Right ventricle myocardium inferior (tissue), 1 donor: ENCODE measurements around the gene FOXD4L3. TPM values are rescaled to one million over a fixed set of nuclear protein-coding genes. Genes with fewer than 3 reads are reported as not detected.
"Not testable (repeated sequence)": the region's sequence is repeated elsewhere in the genome, so short reads cannot be mapped to it uniquely, and the experiment has no call there.

Experiments
- ATAC-seq: fragments of 200-7000 bp; cut with Tn5 transposase; one replicate; pipeline ENCODE4 v1.9.1; 2020; ENCODE audit warnings: mild to moderate bottlenecking, moderate library complexity
- DNase-seq: peaks from one replicate; pipeline ENCODE4 v3.0.0; 2021; ENCODE audit errors: missing footprints
- intact Hi-C: fragments of 100-400 bp; cut with DNase I; formaldehyde crosslinking; loops from one replicate; pipeline ENCODE4 v1.11.0; 2022
- long read RNA-seq: library from polyadenylated mRNA; unstranded; transcript quantifications from one replicate; pipeline ENCODE4 v2.0.0, GENCODE V29; 2021
- total RNA-seq: library from RNA; stranded (reverse); fragmentation: NEBNext Ultra II Directional; extraction: Animal tissue kit (Norgen Biotek cat#: 25700); gene quantifications from one replicate; pipeline ENCODE4 v1.2.1, GENCODE V29; 2021
- donor health status: DM: no; HTN: yes; CAD: no; lungs with severe emphysema.

FOXD4L3 gene
- total RNA-seq, result not detected
- long read RNA-seq, result 0 reads

DNA sequence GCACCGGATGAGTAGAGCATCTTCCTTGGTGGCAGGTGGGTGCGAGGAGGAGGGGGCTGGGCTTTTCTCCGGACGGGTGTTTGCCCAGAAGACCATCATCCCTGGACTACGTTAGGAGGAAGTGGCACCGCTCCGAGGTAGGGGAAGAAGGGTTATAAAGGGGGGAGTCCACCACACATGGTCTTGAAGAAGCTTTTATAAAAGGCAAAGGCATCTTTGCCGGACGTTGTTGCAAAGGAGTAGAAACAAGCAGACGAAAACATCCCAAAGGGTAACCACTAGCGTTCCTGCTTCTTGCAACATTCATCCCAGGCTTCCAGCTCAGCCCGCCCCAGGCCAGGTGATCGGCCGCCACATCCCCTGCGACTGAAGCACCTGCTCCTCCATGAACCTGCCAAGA, at the start of gene FOXD4L3:
FOXD4L3 (plus strand) TSS at position 301 of the 400 bp plus-strand sequence; CDS start at position 386, 85 bp downstream.
- intact Hi-C loops, ATAC-seq, DNase-seq: not testable (repeated sequence)

GRCh38 chr9:68281041-68281440, 21.6 kb upstream of the FOXD4L3 start:
- DNase-seq, intact Hi-C loops, ATAC-seq: not testable (repeated sequence)

DNA sequence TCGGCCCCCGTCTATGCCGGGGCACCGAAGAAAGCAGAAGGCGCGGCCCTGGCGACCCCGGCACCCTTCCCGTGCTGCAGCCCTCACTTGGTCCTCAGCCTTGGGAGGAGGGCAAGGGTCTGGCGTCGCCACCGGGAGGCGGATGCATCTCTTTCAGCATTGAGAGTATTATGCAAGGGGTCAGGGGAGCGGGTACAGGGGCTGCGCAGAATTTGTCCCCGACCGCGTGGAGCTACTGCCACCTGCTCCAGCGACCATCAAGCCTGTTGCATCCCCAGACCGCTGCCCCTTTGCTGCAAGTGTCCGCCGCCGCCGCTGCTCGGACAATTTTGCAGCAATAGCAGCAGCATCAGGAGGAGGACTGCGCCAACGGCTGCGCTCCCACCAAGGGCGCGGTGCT, 1.1 kb downstream of the FOXD4L3 start:
- DNase-seq, ATAC-seq, intact Hi-C loops: not testable (repeated sequence)

DNA sequence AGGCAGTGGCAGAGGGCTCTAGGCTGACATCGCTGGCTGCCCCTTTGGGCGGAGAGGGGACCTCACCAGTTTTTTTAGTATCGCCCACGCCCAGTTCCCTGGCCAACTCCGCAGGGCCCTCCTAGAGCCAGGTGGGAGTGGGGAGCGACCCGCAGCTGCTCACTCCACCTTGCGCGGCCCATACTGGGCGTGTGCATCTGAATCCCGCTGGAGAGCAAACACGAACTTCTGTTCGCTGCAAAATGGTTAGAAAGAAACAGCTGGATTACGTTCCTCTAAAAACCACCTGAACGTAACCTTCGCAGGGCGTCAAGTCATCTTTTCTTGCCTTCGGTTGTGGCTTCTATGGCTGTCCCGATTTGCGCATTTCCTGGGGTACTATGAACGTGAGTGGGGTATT, 1.5 kb downstream of the FOXD4L3 start:
- ATAC-seq, DNase-seq, intact Hi-C loops: not testable (repeated sequence)

- intact Hi-C loops, ATAC-seq, DNase-seq: not testable (repeated sequence)
These were observed 2.1 kb downstream of the FOXD4L3 start for GRCh38 chr9:68304777-68305176.

DNA sequence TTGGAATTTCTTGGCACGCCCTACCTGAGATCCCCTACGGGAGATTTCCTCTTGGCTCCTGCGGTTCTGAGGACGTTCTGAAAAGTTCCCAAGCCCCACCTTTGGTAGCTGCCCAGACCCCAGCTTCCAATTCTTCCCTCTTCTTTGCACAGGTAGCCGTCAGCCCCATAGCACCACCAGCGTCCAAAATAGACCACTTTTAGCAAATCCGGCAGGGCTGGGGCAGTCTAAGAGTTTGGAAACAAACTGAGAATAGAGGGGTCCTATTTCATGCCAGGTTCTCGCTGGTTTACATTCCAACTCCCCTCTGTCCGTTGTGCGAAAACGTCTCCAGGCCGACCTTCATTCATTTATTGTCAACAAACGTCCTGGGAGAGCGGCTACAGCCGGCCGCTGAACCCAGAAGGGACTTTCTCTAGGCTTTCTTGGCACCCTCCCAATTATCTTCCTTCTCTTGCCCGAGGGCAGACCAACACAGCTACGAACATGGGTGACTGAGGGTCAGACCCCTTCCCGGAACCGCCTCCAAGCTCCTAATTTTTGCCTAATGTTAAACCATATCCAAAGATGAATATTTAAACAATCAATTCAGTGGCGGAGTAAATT, 3.1 kb downstream of the FOXD4L3 start:
- intact Hi-C loops, ATAC-seq, DNase-seq: not testable (repeated sequence)

GRCh38 chr9:68306391-68306964, 3.8 kb downstream of the FOXD4L3 start:
- ATAC-seq, DNase-seq, intact Hi-C loops: not testable (repeated sequence)

- DNase-seq, intact Hi-C loops: not testable (repeated sequence)
- ATAC-seq, result peak; percentile 38
These were observed 4.5 kb downstream of the FOXD4L3 start for GRCh38 chr9:68307127-68307526.

GRCh38 chr9:68307654-68308053, 5.0 kb downstream of the FOXD4L3 start:
- intact Hi-C loops, result not testable (repeated sequence)
- ATAC-seq (peak; percentile 49), DNase-seq (peak; percentile 45)

- intact Hi-C loops, DNase-seq, ATAC-seq: not testable (repeated sequence)
These were observed 8.5 kb downstream of the FOXD4L3 start for GRCh38 chr9:68311208-68311607.

- intact Hi-C loops, ATAC-seq, DNase-seq: not testable (repeated sequence)
These were observed 15.5 kb downstream of the FOXD4L3 start for GRCh38 chr9:68318209-68318608.

DNA sequence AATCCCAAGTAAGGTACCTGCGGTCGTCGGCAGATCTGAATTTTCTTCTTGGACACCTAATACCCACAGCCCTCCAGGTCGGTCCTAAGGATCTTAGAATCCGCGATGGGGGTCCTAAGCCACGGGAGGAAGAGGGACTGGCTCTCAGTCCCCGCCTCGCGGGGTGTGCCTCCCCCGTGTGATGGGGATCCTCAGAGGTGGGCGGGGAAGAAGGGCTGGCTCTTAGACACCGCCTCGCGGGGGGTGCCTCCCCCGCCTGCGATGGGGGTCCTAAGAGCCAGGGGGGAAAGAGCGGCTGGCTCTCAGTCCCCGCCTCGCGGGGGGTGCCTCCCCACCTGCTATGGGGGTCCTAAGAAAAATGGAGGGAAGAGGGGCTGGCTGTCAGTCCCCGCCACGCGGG, 21.1 kb downstream of the FOXD4L3 start:
- ATAC-seq, DNase-seq, intact Hi-C loops: not testable (repeated sequence)

- ATAC-seq, DNase-seq, intact Hi-C loops: not testable (repeated sequence)
These were observed 21.9 kb downstream of the FOXD4L3 start for GRCh38 chr9:68324518-68324917.

DNA sequence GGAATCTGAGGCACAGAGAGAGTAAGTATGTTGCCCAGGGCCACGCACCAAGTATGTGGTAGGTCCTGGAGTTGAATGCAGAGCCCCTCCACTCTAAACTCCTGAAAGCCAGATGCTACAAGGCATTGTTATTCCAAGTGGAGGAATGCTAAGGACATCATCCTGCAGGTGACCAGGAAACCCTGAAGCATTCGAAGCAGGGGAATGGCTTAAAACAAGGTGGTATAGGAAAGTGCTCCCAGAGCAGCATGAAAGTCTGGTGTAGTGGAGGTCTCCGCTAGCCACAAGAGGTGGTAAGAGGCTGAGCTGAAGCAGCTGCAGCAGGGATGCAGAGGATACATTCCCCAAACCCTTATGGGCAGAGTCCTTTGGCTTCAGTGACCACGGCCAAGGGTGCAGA, 26.4 kb downstream of the FOXD4L3 start:
- DNase-seq, ATAC-seq, intact Hi-C loops: not testable (repeated sequence)

DNA sequence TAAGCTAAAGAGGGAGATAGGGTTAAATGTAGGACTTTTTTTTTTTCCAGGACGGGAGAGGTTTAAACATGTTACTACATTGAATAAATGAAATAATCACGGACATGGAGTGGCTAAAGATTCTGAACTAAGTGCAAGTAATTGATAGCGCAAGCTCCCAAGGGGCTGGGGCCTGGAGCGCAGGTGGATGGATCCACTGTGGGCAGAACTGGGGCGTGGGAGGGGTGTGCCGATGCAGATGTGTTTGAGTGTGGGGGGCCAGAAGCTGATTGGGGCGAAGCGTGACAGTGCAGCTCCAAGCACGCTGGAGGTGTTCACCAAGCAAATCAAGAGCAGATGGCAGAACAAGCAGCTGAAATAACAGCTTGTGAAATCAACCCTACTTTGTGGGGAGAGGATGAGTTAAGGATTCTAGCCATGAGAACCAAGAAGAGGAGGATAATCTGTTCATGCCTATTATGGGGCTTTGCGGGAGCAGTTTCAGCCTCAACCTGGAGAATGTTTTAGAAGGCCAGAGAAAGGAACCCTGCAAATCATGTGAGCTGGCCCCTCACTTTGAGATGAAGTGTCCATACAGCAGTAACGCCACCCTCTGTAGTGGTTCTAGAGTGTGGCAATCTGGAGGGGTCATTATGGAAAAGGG, 28.0 kb downstream of the FOXD4L3 start:
- DNase-seq, intact Hi-C loops, ATAC-seq: not testable (repeated sequence)

GRCh38 chr9:68332122-68332521, 29.5 kb downstream of the FOXD4L3 start:
- intact Hi-C loops, ATAC-seq, DNase-seq: not testable (repeated sequence)

- ATAC-seq, intact Hi-C loops, DNase-seq: not testable (repeated sequence)
These were observed 33.3 kb downstream of the FOXD4L3 start for GRCh38 chr9:68335935-68336334.

- peak; percentile 48 for ATAC-seq
- DNase-seq, intact Hi-C loops: not testable (repeated sequence)
These were observed 34.1 kb downstream of the FOXD4L3 start for GRCh38 chr9:68336639-68337339.

- ATAC-seq, result not testable (repeated sequence)
These were observed 35.3 kb downstream of the FOXD4L3 start for GRCh38 chr9:68338000-68338399.

More at GRCh38 chr9:68338000-68338399, 35.3 kb downstream of the FOXD4L3 start:
- intact Hi-C loops, DNase-seq: not testable (repeated sequence)
